Stimulated activated CD4-positive, alpha-beta T cell treated with anti-CD3 and anti-CD28 coated beads, Interleukin-15, amount 100 ng/mL, for 1 hour (primary cell): Measurements from ENCODE around the gene SERTAD2.

Source experiments
- DNase-seq, 2 donors: peaks; one replicate each; pipeline ENCODE4 v3.0.0-alpha.2; 2020; ENCODE audit warnings: low read depth in 1 of 2, low spot score in 1 of 2

SERTAD2 gene

GRCh38 chr2:64629875-64630274 lies 23.8 kb downstream of the SERTAD2 start:
- no peak for DNase-seq

GRCh38 chr2:64629329-64629781 lies 24.4 kb downstream of the SERTAD2 start:
- no peak for DNase-seq

- DNase-seq: no peak
These were observed 25.6 kb downstream of the SERTAD2 start for GRCh38 chr2:64627860-64628841.

GRCh38 chr2:64626963-64627760 lies 26.6 kb downstream of the SERTAD2 start:
- DNase-seq: no peak

- DNase-seq: no peak
These were observed 27.4 kb downstream of the SERTAD2 start for GRCh38 chr2:64626146-64626809.

- no peak for DNase-seq
These were observed 28.2 kb downstream of the SERTAD2 start for GRCh38 chr2:64625299-64626145.

GRCh38 chr2:64624862-64625261 lies 28.9 kb downstream of the SERTAD2 start:
- DNase-seq: no peak

GRCh38 chr2:64624108-64624610 lies 29.6 kb downstream of the SERTAD2 start:
- DNase-seq: no peak

- DNase-seq: no peak
These were observed 30.4 kb downstream of the SERTAD2 start for GRCh38 chr2:64623242-64623850.

GRCh38 chr2:64622443-64623241 lies 31.1 kb downstream of the SERTAD2 start:
- no peak for DNase-seq

- no peak for DNase-seq
These were observed 33.1 kb downstream of the SERTAD2 start for GRCh38 chr2:64620661-64621060.

- DNase-seq: no peak
These were observed 36.0 kb downstream of the SERTAD2 start for GRCh38 chr2:64617631-64618151.

- no peak for DNase-seq
These were observed 37.7 kb downstream of the SERTAD2 start for GRCh38 chr2:64615844-64616536.

- no peak for DNase-seq
These were observed 38.4 kb downstream of the SERTAD2 start for GRCh38 chr2:64615192-64615763.

- DNase-seq: no peak
These were observed 40.4 kb downstream of the SERTAD2 start for GRCh38 chr2:64613276-64613675.

GRCh38 chr2:64612575-64613195 lies 41.0 kb downstream of the SERTAD2 start:
- DNase-seq: no peak

- no peak for DNase-seq
These were observed 43.3 kb downstream of the SERTAD2 start for GRCh38 chr2:64610316-64610855.
